ENCODE data around the gene PAQR8.

Gene PAQR8, protein sequence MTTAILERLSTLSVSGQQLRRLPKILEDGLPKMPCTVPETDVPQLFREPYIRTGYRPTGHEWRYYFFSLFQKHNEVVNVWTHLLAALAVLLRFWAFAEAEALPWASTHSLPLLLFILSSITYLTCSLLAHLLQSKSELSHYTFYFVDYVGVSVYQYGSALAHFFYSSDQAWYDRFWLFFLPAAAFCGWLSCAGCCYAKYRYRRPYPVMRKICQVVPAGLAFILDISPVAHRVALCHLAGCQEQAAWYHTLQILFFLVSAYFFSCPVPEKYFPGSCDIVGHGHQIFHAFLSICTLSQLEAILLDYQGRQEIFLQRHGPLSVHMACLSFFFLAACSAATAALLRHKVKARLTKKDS

GRCh38 chr6:52361945-52362442 lies at the start of gene PAQR8:
Gene PAQR8 (plus strand): TSS chr6:52362151. CDS start chr6:52403214, 41,063 bp downstream.
- DNase-seq = no peak

GRCh38 chr6:52312461-52312860 lies 49.5 kb upstream of the PAQR8 start:
- DNase-seq = no peak

GRCh38 chr6:52314752-52315151 lies 47.2 kb upstream of the PAQR8 start:
- no peak for DNase-seq

- DNase-seq = no peak
Observed at GRCh38 chr6:52317211-52317610, 44.7 kb upstream of the PAQR8 start.

- no peak for DNase-seq
Observed at GRCh38 chr6:52317841-52318581, 43.9 kb upstream of the PAQR8 start.

- no peak for DNase-seq
Observed at GRCh38 chr6:52324189-52324588, 37.8 kb upstream of the PAQR8 start.

- DNase-seq = no peak
Observed at GRCh38 chr6:52325695-52326471, 36.1 kb upstream of the PAQR8 start.

DNA sequence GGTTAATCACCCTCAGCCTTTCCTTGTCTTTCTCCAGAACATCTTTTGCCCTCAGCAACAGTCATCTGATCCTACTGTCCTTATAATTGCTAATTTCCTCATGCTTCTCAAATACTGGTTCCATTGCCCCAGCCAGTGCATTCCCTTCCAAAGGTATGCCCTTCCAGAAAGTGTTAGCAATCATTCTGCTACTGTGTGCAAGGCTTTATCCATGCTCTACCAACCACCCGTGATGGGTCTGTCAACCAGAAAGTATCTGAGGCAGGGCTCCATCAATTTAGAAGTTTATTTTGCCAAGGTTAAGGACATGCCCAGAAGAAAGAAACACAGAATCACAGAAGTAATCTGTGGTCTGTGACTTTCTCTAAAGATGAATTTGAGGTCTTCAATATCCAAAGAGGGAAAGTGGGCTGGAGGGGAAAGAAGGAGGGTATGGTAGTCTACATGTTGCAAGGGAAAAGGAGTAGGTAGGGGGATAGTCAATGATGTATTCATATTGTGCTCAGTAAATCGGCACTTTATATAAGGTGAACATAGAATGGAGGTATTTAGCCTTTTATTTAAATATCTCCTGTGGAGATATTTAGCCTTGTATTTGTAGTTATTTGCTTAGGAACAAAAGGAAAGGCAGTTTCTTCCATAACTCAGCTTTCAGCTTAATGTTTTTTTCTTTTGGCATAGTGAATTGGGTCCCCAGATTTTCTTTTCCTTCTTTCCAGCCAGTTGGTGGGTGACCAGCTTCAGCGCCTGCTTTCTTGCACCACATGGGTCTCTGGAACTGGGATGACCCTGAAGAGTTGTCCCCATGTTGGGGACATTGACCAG lies 35.2 kb upstream of the PAQR8 start:
- no peak for DNase-seq

DNA sequence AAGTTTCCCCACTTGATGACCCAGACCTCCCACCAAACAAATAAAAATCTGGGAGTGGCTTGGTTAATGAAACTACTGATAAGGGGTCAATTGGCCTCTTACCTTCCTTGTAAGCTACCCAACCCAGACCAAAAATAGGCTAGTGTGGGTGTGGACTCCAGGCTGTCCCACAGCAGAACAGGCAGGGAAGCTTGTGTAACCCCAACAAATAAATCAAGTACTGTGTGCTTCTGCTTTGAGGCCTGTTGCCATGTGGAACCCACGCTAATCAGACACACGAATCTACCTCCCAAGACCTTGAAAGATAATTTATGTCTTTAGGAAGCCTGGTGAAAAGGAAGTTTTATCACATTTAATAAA lies 33.7 kb upstream of the PAQR8 start:
- no peak for DNase-seq

GRCh38 chr6:52328729-52329128 lies 33.2 kb upstream of the PAQR8 start:
- no peak for DNase-seq

GRCh38 chr6:52330470-52330869 lies 31.5 kb upstream of the PAQR8 start:
- DNase-seq = no peak

DNA sequence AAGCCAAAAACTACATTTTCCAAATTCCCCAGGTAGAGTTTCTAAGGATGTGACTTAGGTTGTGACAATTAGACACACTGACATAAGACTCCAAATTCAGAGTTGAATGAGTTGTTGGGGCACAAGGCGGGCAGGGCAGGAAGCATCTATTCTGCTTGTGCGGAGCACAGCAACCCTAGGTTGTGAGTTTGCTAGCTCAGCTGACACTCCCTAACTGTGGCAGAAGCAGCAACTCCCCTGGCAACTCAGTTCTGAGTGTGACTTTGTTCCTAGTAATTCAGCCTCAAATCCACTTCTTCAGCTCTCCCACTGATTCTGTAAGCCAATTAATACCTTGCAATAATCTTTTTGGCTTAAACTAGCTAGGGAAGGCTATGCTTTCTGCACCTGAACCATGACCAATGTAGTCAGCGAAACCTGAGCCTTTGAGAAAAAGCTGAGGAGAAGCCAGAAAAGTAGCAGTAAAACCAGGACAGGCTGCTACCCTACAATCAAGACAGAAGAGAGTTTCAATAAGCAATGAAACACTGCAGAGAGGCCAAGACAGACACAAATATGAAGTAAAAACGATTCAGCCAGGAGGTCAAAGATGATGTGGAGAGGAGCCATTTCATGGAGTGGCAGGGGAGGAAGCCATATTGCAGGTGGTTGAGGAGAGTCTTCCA lies 30.0 kb upstream of the PAQR8 start:
- DNase-seq = no peak

DNA sequence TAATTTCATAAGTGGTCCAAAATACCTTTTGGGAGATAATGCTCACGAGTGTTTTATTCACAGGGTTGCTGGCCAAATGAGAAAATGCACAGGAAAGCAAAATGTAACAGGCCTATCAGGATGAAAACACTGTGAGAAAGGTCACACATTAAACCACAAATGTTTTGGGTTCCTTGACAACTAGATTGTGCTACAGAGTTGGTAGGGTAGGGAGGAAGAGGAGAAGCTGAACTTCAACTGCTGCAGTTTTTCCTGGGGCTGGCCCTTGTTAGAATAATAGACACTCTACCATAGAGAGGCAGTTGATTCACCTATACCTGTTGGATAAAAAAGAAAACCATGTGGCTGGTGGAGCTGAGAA lies 28.1 kb upstream of the PAQR8 start:
- DNase-seq = no peak

GRCh38 chr6:52335576-52335975 lies 26.4 kb upstream of the PAQR8 start:
- DNase-seq = no peak

DNA sequence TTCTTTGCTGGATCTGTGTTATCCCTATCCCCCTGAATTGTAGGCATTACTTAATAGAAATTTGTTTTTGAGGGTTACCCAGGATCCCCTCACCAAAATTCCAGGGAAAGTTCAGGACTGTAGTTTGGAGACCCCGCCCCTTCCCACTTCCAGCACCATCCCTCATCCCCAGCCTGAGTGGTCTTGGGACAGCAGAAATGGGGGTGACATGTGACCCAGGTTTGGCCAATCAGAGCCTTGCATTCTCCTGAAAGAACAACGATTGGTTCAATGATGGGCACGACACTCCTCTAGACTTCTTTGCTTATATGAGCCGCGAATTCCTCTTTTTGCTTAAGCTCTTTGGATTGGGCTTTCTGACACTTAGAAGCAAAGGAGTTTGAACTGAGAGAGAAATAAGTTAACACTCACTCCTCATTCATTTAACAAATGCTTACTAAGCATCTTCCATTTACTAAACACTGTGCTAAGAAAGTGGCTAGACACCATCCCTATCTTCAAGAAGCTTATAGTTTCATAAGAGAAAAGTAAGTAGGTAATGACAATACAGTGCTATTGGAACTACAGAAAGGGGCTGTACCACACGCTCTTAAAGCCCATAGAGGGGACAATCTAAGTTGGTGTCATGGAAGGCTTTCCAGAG lies 24.9 kb upstream of the PAQR8 start:
- DNase-seq = no peak

GRCh38 chr6:52337633-52338290 lies 24.2 kb upstream of the PAQR8 start:
- no peak for DNase-seq

DNA sequence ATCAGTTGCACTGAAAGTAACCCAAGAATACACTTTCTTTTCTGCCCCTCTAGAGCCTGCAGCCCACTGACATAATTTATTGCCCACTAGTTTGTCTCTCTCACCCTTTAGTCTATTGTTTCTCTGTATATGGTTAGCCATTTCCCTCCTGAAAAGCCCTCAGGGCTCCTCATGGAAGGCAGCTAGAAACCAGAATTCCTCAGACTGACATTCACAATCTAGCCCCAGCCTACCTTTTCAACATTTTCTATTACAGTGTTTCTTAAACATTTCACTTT lies 21.4 kb upstream of the PAQR8 start:
- DNase-seq = no peak

GRCh38 chr6:52341561-52342260 lies 20.2 kb upstream of the PAQR8 start:
- no peak for DNase-seq

DNA sequence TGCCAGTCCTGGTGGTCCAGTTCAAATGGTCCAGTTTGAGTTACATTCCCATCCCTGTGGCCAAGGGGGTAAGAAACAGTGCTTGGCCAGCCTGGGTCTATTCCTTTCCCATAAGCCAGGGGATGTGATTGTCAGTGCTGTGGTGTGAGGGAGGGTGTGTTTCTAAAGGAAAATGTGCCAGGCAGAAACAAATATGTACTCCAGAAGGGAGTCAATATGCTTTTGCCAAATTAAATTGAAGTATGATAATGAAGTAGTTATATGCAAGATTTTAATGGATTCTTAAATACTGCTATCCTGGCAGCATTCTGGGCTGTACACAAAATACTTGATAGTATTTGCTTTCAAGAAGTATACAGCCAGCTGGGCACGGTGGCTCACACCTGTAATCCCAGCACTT lies 16.6 kb upstream of the PAQR8 start:
- no peak for DNase-seq

GRCh38 chr6:52346503-52346902 lies 15.4 kb upstream of the PAQR8 start:
- DNase-seq = no peak

GRCh38 chr6:52347818-52348217 lies 14.1 kb upstream of the PAQR8 start:
- no peak for DNase-seq
